Measurements from ENCODE around the gene HS2ST1. TPM values are rescaled to one million over a fixed set of nuclear protein-coding genes. Genes with fewer than 3 reads are reported as not detected.

The HS2ST1 gene
- total and polyA plus RNA-seq, 4 donors, result 4.1 to 20.3 (median 8.8) TPM

DNA sequence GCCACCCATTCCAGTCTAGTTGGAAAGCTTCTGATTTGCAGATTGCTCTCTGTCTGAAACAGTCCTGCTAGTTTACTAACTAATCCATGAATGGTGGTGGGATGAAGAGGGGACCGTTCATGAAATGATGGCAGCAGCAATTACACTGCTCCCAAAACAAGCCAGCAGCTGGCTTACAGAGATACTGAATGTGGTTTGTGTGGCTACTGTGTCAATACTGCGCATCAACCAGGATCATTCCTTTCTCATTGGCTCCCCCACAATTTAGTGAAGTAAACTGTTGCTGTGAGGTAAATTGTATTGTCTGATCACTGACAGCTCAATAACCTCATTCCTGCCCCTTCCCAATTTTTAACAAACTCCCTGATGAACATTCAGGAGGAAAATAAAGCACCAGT, 222.9 kb downstream of the HS2ST1 start:
- Histone ChIP-seq H3K9me3 (ENCODE audit: control insufficient read depth, low read length) (no peaks in the 10 kb centered on the region), H3K27me3 (ENCODE audit: control insufficient read depth in 1 of 2, insufficient read depth in 2 of 2, low read length in 1 of 2) (no peaks in the 10 kb centered on the region), H3K4me3 (ENCODE audit: low read length in 2 of 2) (no peak overlapping the region), H3K27ac (ENCODE audit: low read depth in 1 of 2, low read length in 2 of 2) (no peak overlapping the region), H3K36me3 (ENCODE audit: control insufficient read depth in 1 of 2, insufficient read depth in 2 of 2, low read length in 1 of 2) (no peaks in the 10 kb centered on the region), H3K4me1 (ENCODE audit: control insufficient read depth in 1 of 2, insufficient read depth in 2 of 2, low read length in 2 of 2) (no peaks in the 10 kb centered on the region)
- intact Hi-C loops (cut with DNase I), result no loop called here
- 93 to 98% methylated on average over 2 of the region's 2 CpGs for WGBS, 2 donors
- ATAC-seq (ENCODE audit: low FRiP score), result no peak
- no peak for DNase-seq

DNA sequence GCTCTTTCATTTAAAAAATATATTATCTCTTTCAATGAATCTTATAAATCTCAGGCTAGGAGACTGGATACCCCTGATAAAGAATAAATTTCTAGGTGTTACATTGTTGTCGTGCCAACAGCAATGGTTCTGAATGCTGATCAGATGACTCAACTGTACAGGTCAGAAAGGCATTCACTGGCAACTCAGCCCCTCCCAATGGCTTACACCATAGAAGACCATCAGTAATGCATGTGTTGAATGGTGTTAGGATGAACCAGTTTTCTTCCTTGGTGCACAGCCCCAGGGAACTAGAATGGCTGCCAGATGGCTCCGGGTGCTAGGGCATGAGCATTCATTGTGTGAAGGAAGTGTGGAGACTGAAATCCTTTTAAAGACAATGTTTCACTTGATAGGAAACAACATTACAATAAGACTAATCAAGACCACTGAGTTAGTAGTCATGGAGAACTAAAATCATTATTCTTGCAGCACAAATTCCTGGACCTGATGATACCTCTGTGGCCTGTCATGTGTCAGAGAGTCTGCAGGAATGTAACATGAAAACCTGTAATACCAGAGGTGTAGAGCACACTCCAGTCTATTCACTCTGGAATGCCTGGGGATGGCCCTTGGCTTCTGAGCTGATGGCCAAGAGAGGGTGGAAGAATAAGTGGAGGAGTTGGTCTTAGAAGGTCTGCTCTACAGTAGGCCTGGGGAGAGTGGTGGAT, 226.6 kb downstream of the HS2ST1 start:
- intact Hi-C loops (cut with DNase I), result no loop called here
- 92 to 96% methylated on average over 2 of the region's 2 CpGs for WGBS, 2 donors
- Histone ChIP-seq H3K4me3 (ENCODE audit: low read length in 2 of 2) (no peak overlapping the region), H3K27me3 (ENCODE audit: control insufficient read depth in 1 of 2, insufficient read depth in 2 of 2, low read length in 1 of 2) (no peaks in the 10 kb centered on the region), H3K4me1 (ENCODE audit: control insufficient read depth in 1 of 2, insufficient read depth in 2 of 2, low read length in 2 of 2) (no peaks in the 10 kb centered on the region), H3K9me3 (ENCODE audit: control insufficient read depth, low read length) (no peaks in the 10 kb centered on the region), H3K27ac (ENCODE audit: low read depth in 1 of 2, low read length in 2 of 2) (no peak overlapping the region), H3K36me3 (ENCODE audit: control insufficient read depth in 1 of 2, insufficient read depth in 2 of 2, low read length in 1 of 2) (no peaks in the 10 kb centered on the region)
- ATAC-seq (ENCODE audit: low FRiP score) (no peak), DNase-seq (no peak)

DNA sequence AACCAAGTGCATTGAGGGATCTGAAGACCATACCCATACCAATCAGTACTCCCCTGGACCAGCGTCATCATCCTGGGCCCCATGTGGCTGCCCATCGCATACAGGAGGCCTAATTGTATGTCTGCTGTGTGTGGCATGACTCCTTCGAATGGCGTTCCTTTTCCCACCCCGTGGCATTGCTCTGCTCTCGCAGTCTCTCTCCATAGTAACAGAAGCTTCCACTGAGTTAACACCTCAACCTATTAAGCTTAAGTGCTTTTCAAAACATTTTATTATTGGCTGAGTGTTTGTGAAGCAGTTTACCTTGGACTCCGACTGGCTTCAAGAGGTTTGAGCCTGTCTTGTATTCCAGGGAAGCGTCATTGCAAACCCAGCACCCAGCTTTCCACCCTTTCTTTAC, 227.1 kb downstream of the HS2ST1 start:
- Histone ChIP-seq H3K4me3 (ENCODE audit: low read length in 2 of 2) (no peak overlapping the region), H3K9me3 (ENCODE audit: control insufficient read depth, low read length) (no peaks in the 10 kb centered on the region), H3K4me1 (ENCODE audit: control insufficient read depth in 1 of 2, insufficient read depth in 2 of 2, low read length in 2 of 2) (no peaks in the 10 kb centered on the region), H3K27ac (ENCODE audit: low read depth in 1 of 2, low read length in 2 of 2) (no peak overlapping the region), H3K27me3 (ENCODE audit: control insufficient read depth in 1 of 2, insufficient read depth in 2 of 2, low read length in 1 of 2) (no peaks in the 10 kb centered on the region), H3K36me3 (ENCODE audit: control insufficient read depth in 1 of 2, insufficient read depth in 2 of 2, low read length in 1 of 2) (no peaks in the 10 kb centered on the region)
- no peak for DNase-seq
- 89 to 94% methylated on average over 8 of the region's 8 CpGs for WGBS, 2 donors
- intact Hi-C loops (cut with DNase I), result no loop called here
- no peak for ATAC-seq (ENCODE audit: low FRiP score)

DNA sequence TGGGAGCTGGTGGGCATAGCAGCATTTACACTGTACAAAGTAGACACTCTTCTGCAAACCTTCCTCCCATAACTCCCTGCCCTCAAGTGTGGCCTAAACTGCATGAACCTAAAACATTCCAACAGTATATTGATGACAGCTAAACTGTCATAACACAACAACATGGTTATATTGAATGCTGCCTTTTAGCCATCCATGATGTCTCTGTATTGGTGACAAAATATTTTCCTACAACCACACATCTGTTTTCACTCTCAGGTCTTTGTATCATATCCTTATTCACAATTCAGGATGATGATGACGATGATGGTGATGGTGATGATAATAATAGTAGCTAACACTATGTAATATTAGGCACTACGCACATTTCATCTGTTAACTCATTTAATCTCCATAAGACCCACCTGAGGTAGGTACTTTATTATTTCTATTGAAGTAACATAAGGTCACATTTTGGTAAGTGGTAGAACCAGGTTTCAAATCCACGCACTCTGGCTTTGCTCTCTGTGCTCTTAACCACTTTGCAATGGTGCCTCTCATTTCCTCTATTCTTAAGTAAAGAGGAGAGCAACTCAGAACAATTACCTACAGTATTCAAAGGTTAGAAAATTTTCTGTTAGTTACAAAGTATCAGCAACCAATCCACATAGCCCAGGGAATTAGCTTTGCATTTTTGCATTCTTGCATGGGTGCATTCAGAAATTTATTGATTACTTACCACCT, 229.1 kb downstream of the HS2ST1 start:
- Histone ChIP-seq H3K27ac (ENCODE audit: low read depth in 1 of 2, low read length in 2 of 2) (no peak overlapping the region), H3K4me1 (ENCODE audit: control insufficient read depth in 1 of 2, insufficient read depth in 2 of 2, low read length in 2 of 2) (no peaks in the 10 kb centered on the region), H3K4me3 (ENCODE audit: low read length in 2 of 2) (no peak overlapping the region), H3K9me3 (ENCODE audit: control insufficient read depth, low read length) (no peaks in the 10 kb centered on the region), H3K36me3 (ENCODE audit: control insufficient read depth in 1 of 2, insufficient read depth in 2 of 2, low read length in 1 of 2) (no peaks in the 10 kb centered on the region), H3K27me3 (ENCODE audit: control insufficient read depth in 1 of 2, insufficient read depth in 2 of 2, low read length in 1 of 2) (no peaks in the 10 kb centered on the region)
- DNase-seq (no peak), ATAC-seq (ENCODE audit: low FRiP score) (no peak)
- WGBS, 2 donors, result 98% methylated on average over 3 of the region's 3 CpGs
- intact Hi-C loops (cut with DNase I), result no loop called here

DNA sequence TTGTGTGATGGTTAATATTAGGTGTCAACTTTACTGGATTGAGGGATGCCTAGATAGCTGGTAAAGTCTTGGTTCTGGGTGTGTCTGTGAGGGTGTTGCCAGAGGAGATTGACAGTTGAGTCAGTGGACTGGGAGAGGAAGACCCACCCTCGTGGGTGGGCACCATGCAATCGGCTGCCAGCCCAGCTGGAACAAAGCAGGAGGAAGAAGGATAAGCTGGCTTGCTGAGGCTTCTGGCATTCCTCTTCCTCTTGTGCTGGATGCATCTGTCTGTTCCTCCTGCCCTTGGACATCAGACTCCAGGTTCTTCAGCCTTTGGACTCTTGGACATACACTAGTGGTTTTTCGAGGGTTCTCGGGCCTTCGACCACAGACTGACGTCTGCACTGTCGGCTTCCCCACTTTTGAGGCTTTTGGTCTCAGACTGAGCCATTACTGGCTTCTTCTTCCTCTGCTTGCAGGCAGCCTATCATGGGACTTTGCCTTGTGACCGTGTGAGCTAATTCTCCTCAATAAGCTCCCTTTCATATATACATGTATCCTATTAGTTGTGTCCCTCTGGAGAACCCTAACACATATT, 230.0 kb downstream of the HS2ST1 start:
- no peak for DNase-seq
- H3K27ac ChIP-seq (ENCODE audit: low read depth in 1 of 2, low read length in 2 of 2), result no peak overlapping the region
- H3K9me3 ChIP-seq (ENCODE audit: control insufficient read depth, low read length), result no peaks in the 10 kb centered on the region
- no peak for ATAC-seq (ENCODE audit: low FRiP score)
- no peak overlapping the region for H3K4me3 ChIP-seq (ENCODE audit: low read length in 2 of 2)
- no peaks in the 10 kb centered on the region for H3K27me3 ChIP-seq (ENCODE audit: control insufficient read depth in 1 of 2, insufficient read depth in 2 of 2, low read length in 1 of 2)
- H3K4me1 ChIP-seq (ENCODE audit: control insufficient read depth in 1 of 2, insufficient read depth in 2 of 2, low read length in 2 of 2), result no peaks in the 10 kb centered on the region
- no peaks in the 10 kb centered on the region for H3K36me3 ChIP-seq (ENCODE audit: control insufficient read depth in 1 of 2, insufficient read depth in 2 of 2, low read length in 1 of 2)
- 70 to 79% methylated on average over 8 of the region's 8 CpGs for WGBS, 2 donors
- intact Hi-C loops (cut with DNase I), result no loop called here

DNA sequence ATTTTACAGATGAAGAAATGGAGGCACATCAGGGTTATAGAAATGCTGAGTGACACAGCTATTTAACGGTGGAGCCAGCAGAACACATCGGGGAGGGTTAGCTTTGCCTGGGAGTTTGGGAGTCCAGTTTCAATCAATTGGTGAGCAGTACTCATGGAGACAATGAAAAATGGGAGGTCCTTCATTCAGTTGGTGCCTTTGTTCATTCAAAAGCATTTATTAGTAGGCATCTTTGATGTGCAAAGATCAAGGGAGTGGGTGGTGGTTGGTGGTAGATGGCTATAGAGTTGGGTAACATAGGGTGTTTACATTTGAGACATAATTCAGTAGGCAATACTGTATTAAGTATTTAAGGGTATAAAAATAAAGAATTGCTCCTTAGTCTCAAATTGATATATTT, 230.5 kb downstream of the HS2ST1 start:
- ATAC-seq (ENCODE audit: low FRiP score) (no peak), DNase-seq (no peak)
- H3K9me3 ChIP-seq (ENCODE audit: control insufficient read depth, low read length), result no peaks in the 10 kb centered on the region
- no peaks in the 10 kb centered on the region for H3K36me3 ChIP-seq (ENCODE audit: control insufficient read depth in 1 of 2, insufficient read depth in 2 of 2, low read length in 1 of 2)
- no peaks in the 10 kb centered on the region for H3K4me1 ChIP-seq (ENCODE audit: control insufficient read depth in 1 of 2, insufficient read depth in 2 of 2, low read length in 2 of 2)
- no peaks in the 10 kb centered on the region for H3K27me3 ChIP-seq (ENCODE audit: control insufficient read depth in 1 of 2, insufficient read depth in 2 of 2, low read length in 1 of 2)
- no peak overlapping the region for H3K27ac ChIP-seq (ENCODE audit: low read depth in 1 of 2, low read length in 2 of 2)
- intact Hi-C loops (cut with DNase I), result no loop called here
- H3K4me3 ChIP-seq (ENCODE audit: low read length in 2 of 2), result no peak overlapping the region
- 91 to 96% methylated on average over 2 of the region's 2 CpGs for WGBS, 2 donors

DNA sequence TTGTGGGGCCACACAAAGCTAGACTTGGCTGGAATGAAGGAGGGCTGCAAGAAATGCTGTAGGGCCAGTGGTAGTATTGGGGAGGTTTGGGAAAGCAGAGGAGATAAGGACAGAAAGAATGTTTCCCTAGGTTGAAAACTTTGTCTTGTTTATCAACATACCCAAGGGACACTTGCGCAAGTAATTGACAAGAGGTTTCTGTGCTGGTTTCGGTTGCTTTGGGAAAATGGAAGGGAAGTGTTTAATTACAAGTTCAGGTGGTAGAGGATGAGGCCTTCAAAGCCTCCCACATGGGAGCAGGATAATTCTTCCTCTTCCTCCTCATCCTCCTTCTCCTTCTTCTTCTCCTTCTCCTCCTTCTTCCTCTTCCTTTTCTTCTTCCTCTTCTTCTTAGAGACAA, 232.1 kb downstream of the HS2ST1 start:
- Histone ChIP-seq H3K4me1 (ENCODE audit: control insufficient read depth in 1 of 2, insufficient read depth in 2 of 2, low read length in 2 of 2) (no peaks in the 10 kb centered on the region), H3K27ac (ENCODE audit: low read depth in 1 of 2, low read length in 2 of 2) (no peak overlapping the region), H3K9me3 (ENCODE audit: control insufficient read depth, low read length) (no peaks in the 10 kb centered on the region), H3K36me3 (ENCODE audit: control insufficient read depth in 1 of 2, insufficient read depth in 2 of 2, low read length in 1 of 2) (no peaks in the 10 kb centered on the region), H3K4me3 (ENCODE audit: low read length in 2 of 2) (no peak overlapping the region), H3K27me3 (ENCODE audit: control insufficient read depth in 1 of 2, insufficient read depth in 2 of 2, low read length in 1 of 2) (no peaks in the 10 kb centered on the region)
- intact Hi-C loops (cut with DNase I), result no loop called here
- no peak for ATAC-seq (ENCODE audit: low FRiP score)
- WGBS, 2 donors, result 89 to 90% methylated on average over 2 of the region's 2 CpGs
- no peak for DNase-seq

DNA sequence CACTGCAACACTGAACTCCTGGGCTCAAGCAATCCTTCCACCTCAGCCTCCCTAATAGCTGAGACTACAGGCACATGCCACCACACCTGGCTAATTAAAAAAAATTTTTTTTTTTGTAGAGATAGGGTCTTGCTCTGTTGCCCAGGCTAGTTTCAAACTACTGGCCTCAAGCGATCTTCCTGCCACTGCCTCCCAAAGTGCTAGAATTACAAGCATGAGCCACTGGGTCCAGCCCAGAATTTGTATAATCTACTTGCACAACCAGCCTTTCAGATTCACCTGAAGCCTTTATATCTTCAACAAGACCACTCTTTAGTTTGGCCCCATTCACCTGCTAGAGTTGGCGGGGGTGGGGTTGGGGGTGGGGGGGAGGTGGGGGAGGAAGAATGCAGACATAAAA, 232.6 kb downstream of the HS2ST1 start:
- no peak for DNase-seq
- no peaks in the 10 kb centered on the region for H3K27me3 ChIP-seq (ENCODE audit: control insufficient read depth in 1 of 2, insufficient read depth in 2 of 2, low read length in 1 of 2)
- intact Hi-C loops (cut with DNase I), result no loop called here
- 50 to 51% methylated on average over 2 of the region's 2 CpGs for WGBS, 2 donors
- no peaks in the 10 kb centered on the region for H3K9me3 ChIP-seq (ENCODE audit: control insufficient read depth, low read length)
- H3K27ac ChIP-seq (ENCODE audit: low read depth in 1 of 2, low read length in 2 of 2), result no peak overlapping the region
- H3K4me1 ChIP-seq (ENCODE audit: control insufficient read depth in 1 of 2, insufficient read depth in 2 of 2, low read length in 2 of 2), result no peaks in the 10 kb centered on the region
- no peaks in the 10 kb centered on the region for H3K36me3 ChIP-seq (ENCODE audit: control insufficient read depth in 1 of 2, insufficient read depth in 2 of 2, low read length in 1 of 2)
- no peak overlapping the region for H3K4me3 ChIP-seq (ENCODE audit: low read length in 2 of 2)
- no peak for ATAC-seq (ENCODE audit: low FRiP score)

DNA sequence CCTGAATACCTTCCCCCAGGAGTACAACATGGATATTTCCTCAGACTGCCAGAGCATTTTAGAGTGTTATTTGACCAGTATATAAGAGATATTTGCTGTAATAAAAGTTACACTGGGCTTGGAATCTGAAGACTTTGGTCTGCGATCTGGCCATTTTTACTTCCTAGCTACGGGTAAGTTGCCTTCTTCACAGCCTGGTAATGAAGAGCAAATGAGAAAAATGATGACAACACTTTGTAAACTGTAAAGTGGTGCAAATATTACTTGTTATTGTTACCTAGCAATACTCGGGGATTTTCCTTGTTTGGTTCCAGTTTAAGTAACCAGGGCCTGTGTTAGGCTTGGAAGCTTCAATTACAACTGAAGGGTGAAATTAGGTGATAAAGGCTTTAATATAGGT, 233.4 kb downstream of the HS2ST1 start:
- intact Hi-C loops (cut with DNase I), result no loop called here
- Histone ChIP-seq H3K27me3 (ENCODE audit: control insufficient read depth in 1 of 2, insufficient read depth in 2 of 2, low read length in 1 of 2) (no peaks in the 10 kb centered on the region), H3K4me3 (ENCODE audit: low read length in 2 of 2) (no peak overlapping the region), H3K4me1 (ENCODE audit: control insufficient read depth in 1 of 2, insufficient read depth in 2 of 2, low read length in 2 of 2) (no peaks in the 10 kb centered on the region), H3K9me3 (ENCODE audit: control insufficient read depth, low read length) (no peaks in the 10 kb centered on the region), H3K27ac (ENCODE audit: low read depth in 1 of 2, low read length in 2 of 2) (no peak overlapping the region), H3K36me3 (ENCODE audit: control insufficient read depth in 1 of 2, insufficient read depth in 2 of 2, low read length in 1 of 2) (no peaks in the 10 kb centered on the region)
- ATAC-seq (ENCODE audit: low FRiP score) (no peak), DNase-seq (no peak)
- 61 to 69% methylated on average over 3 of the region's 3 CpGs for WGBS, 2 donors

Measured in aorta (tissue), 5 donors.